Measurements from ENCODE around the gene COPG1. TPM values are rescaled to one million over a fixed set of nuclear protein-coding genes. Genes with fewer than 3 reads are reported as not detected.

The COPG1 gene
- total and polyA plus RNA-seq, 10 donors: 47.8 to 134 (median 105) TPM

GRCh38 chr3:129224984-129225393, 24.4 kb upstream of the COPG1 start:
- Histone ChIP-seq H3K4me3 (peak overlapping the region in 1 of 8 donors; percentile 40), H3K27ac (peak overlapping the region; percentile 42 to 96 (median 81)), H3K9me3 (no peaks in the 10 kb centered on the region), H3K36me3 (no peaks in the 10 kb centered on the region), H3K4me1 (peaks cover 12 to 60% (median 51%) of the 10 kb centered on the region in 6 donors), H3K27me3 (replicated peaks in 1 of 7) (no peaks in the 10 kb centered on the region)
- intact Hi-C loops (cut with DNase I; ENCODE audit: low total_unique reads): no loop called here
- TF ChIP-seq CTCF (IDR thresholded peaks at IDR 0.05 in 8 of 11, conservative IDR thresholded peaks at IDR 0.05 in 3 of 11) (peak in 3 of 11 experiments; percentile 17 to 29 (median 27)), POLR2A (IDR thresholded peaks at IDR 0.05) (no peak), POLR2AphosphoS5 (IDR thresholded peaks at IDR 0.05) (peak; percentile 50 to 91 (median 87))
- 4 to 10% (median 6%) methylated on average over 9 of the region's 9 CpGs for WGBS, 5 donors
- DNase-seq: peak; percentile 87

- H3K36me3 ChIP-seq: no peaks in the 10 kb centered on the region
- peak overlapping the region in 5 of 8 donors; percentile 74 to 96 (median 93) for H3K27ac ChIP-seq
- peak; percentile 84 for DNase-seq
- TF ChIP-seq POLR2AphosphoS5 (IDR thresholded peaks at IDR 0.05) (peak in 2 of 3 donors; percentile 29 to 36), CTCF (IDR thresholded peaks at IDR 0.05 in 8 of 11, conservative IDR thresholded peaks at IDR 0.05 in 3 of 11) (no peak)
- intact Hi-C loops (cut with DNase I; ENCODE audit: low total_unique reads): no loop called here
- WGBS, 5 donors: 63 to 77% (median 67%) methylated on average over 6 of the region's 6 CpGs
- H3K4me3 ChIP-seq: no peak overlapping the region
- H3K27me3 ChIP-seq (replicated peaks in 1 of 7): peaks cover 0 to 3% (median 0%) of the 10 kb centered on the region in 7 donors
- peaks cover 12 to 69% (median 53%) of the 10 kb centered on the region in 6 donors for H3K4me1 ChIP-seq
- H3K9me3 ChIP-seq: no peaks in the 10 kb centered on the region
These were observed 23.0 kb upstream of the COPG1 start for GRCh38 chr3:129226374-129226773.

GRCh38 chr3:129228891-129229585, 20.4 kb upstream of the COPG1 start:
- peak overlapping the region; percentile 36 to 96 (median 90) for H3K27ac ChIP-seq
- peak overlapping the region in 1 of 8 donors; percentile 59 for H3K4me3 ChIP-seq
- intact Hi-C loops (cut with DNase I; ENCODE audit: low total_unique reads): no loop called here
- H3K4me1 ChIP-seq: peaks cover 12 to 86% (median 58%) of the 10 kb centered on the region in 6 donors
- WGBS, 5 donors: 45 to 64% (median 49%) methylated on average over 10 to 11 of the region's 11 CpGs
- peak; percentile 73 for DNase-seq
- no peaks in the 10 kb centered on the region for H3K36me3 ChIP-seq
- TF ChIP-seq CTCF (IDR thresholded peaks at IDR 0.05 in 8 of 11, conservative IDR thresholded peaks at IDR 0.05 in 3 of 11) (peak in 2 of 11 experiments; percentile 10 to 11), POLR2AphosphoS5 (IDR thresholded peaks at IDR 0.05) (peak in 2 of 3 donors; percentile 44 to 47), POLR2A (IDR thresholded peaks at IDR 0.05) (no peak)
- no peaks in the 10 kb centered on the region for H3K9me3 ChIP-seq
- H3K27me3 ChIP-seq (replicated peaks in 1 of 7): peaks cover 0 to 12% (median 0%) of the 10 kb centered on the region in 7 donors

GRCh38 chr3:129230311-129231019, 18.9 kb upstream of the COPG1 start:
- Histone ChIP-seq H3K4me3 (peak overlapping the region in 1 of 8 donors; percentile 59), H3K27ac (peak overlapping the region in 7 of 8 donors; percentile 74 to 96 (median 92)), H3K9me3 (no peaks in the 10 kb centered on the region), H3K4me1 (peaks cover 3 to 86% (median 57%) of the 10 kb centered on the region in 6 donors), H3K36me3 (no peaks in the 10 kb centered on the region), H3K27me3 (replicated peaks in 1 of 7) (peaks cover 0 to 15% (median 0%) of the 10 kb centered on the region in 7 donors)
- WGBS, 5 donors: 25 to 49% (median 37%) methylated on average over 7 of the region's 7 CpGs
- TF ChIP-seq POLR2AphosphoS5 (IDR thresholded peaks at IDR 0.05) (peak in 1 of 3 donors; percentile 77), CTCF (IDR thresholded peaks at IDR 0.05 in 8 of 11, conservative IDR thresholded peaks at IDR 0.05 in 3 of 11) (no peak), POLR2A (IDR thresholded peaks at IDR 0.05) (no peak)
- intact Hi-C loops (cut with DNase I; ENCODE audit: low total_unique reads): no loop called here
- no peak for DNase-seq
